HCT116 (cell line): Measurements from ENCODE around the gene ANKRD60.

Experiments
- CTCF ChIP-seq, 3 experiments: fragments of 200-600 bp in 1 of 3; sonication (generic) in 1 of 3; IDR thresholded peaks in 2 of 3; conservative IDR thresholded peaks in 1 of 3; 2 replicates each; pipeline ENCODE4 v1.5.1; 2012 to 2017; ENCODE audit warnings: low read depth in 2 of 3, low read length in 2 of 3, antibody characterized with exemption in 1 of 3, borderline replicate concordance in 1 of 3, control low read depth in 1 of 3, mild to moderate bottlenecking in 1 of 3, mixed read lengths in 1 of 3, mixed run types in 1 of 3, moderate library complexity in 1 of 3; ENCODE audit not compliant: insufficient read depth in 1 of 3
- POLR2A ChIP-seq: IDR thresholded peaks from 2 replicates; pipeline ENCODE4 v1.7.0; 2011; ENCODE audit warnings: borderline replicate concordance; ENCODE audit not compliant: insufficient read depth, insufficient read length; ENCODE audit errors: extremely low read depth

GRCh38 chr20:58175836-58176235, 52.6 kb downstream of the ANKRD60 start:
- no peak for TF ChIP-seq CTCF (IDR thresholded peaks at IDR 0.05 in 2 of 3, conservative IDR thresholded peaks at IDR 0.05 in 1 of 3; ENCODE audit: borderline replicate concordance in 1 of 3, insufficient read depth in 1 of 3, low read depth in 2 of 3, low read length in 2 of 3)
- TF ChIP-seq POLR2A: no peak
